ENCODE measurements around the gene C4orf54. TPM values are rescaled to one million over a fixed set of nuclear protein-coding genes. Genes with fewer than 3 reads are reported as not detected.

Gene C4orf54
- total and polyA plus RNA-seq, 10 of the 15 experiments (the other 5 are each of a cell fraction or from before 2014, with no cell fraction given) = 0.01 TPM; not detected in 9

DNA sequence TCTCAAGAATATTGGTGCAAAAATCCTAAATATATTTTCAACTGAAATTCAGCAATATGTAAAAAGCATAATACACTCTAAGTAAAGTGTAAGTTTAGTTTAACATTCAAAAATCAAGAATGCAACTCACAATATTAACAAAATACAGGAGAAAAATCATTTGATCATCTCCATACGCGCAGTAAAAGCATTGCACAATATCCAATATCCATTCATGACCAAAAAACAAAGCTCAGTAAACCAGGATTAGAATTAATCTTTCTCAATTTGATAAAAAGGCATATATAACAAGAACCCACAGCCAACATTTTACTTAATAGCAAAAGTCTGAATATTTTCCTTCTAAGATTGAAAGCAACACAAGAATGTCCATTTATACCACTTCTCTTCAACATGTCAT, 48.3 kb upstream of the C4orf54 start (continued):
- TF ChIP-seq SRF (IDR thresholded peaks at IDR 0.05; ENCODE audit: low read depth in 2 of 2, low read length in 2 of 2) = no peak

DNA sequence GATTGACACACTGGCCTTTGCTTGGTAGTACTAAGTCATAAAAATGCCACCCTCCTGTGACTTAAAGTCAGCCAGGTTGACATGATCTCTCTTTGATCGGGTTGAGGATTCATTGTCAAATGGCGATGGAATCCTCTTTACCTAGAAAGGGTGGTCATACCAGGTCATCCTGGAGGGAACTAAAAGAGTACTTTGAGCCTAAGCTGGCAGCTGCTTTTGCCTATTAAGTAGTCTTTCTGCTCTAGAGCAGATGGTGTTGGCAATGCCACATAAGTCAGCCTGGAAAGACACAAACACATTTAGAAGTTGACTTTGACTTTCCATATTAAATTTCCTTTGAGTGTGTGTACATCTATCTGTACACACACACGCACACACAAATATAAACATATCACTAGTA, 39.2 kb upstream of the C4orf54 start:
- Histone ChIP-seq H3K27ac (ENCODE audit: control insufficient read depth, insufficient read depth) (no peak overlapping the region), H3K27me3 (replicated peaks in 1 of 2; ENCODE audit: control insufficient read depth in 2 of 2, insufficient read depth in 2 of 2, low read length in 1 of 2) (no peaks in the 10 kb centered on the region), H3K9ac (ENCODE audit: control insufficient read depth, insufficient read depth, low read length) (no peak overlapping the region), H2AFZ (ENCODE audit: control insufficient read depth, low read depth, low read length) (no peak overlapping the region), H3K4me3 (no peak overlapping the region), H3K36me3 (ENCODE audit: control insufficient read depth in 2 of 2, insufficient read depth in 2 of 2, low read length in 1 of 2) (no peaks in the 10 kb centered on the region), H3K4me2 (ENCODE audit: control insufficient read depth, insufficient read depth) (no peak overlapping the region), H4K20me1 (ENCODE audit: control insufficient read depth, insufficient read depth) (no peaks in the 10 kb centered on the region), H3K9me3 (replicated peaks; ENCODE audit: control insufficient read depth, insufficient read depth, low read length) (no peaks in the 10 kb centered on the region), H3K79me2 (ENCODE audit: control insufficient read depth, insufficient read depth, low read length) (no peaks in the 10 kb centered on the region), H3K4me1 (ENCODE audit: control insufficient read depth, insufficient read depth, low read length) (no peaks in the 10 kb centered on the region)
- CTCF ChIA-PET = no interaction called here
- FAIRE-seq (no peak), ATAC-seq (no peak), DNase-seq (ENCODE audit: low read depth, low spot score) (no peak)
- no TSS peak for BruUV-seq (replicated peaks)
- POLR2A ChIA-PET = no interaction called here
- 36% methylated on average over 3 of the region's 3 CpGs for WGBS (ENCODE audit: insufficient coverage, insufficient replicate concordance, low lambda C conversion rate, missing lambda C conversion rate)
- RAD21 ChIA-PET (ENCODE audit: unreplicated experiment) = no interaction called here
- intact Hi-C loops (cut with micrococcal nuclease; ENCODE audit: unreplicated experiment) = no loop called here
- no peak for TF ChIP-seq SREBF1 (IDR thresholded peaks at IDR 0.05; ENCODE audit: low read length)
- TF ChIP-seq, protein P1, sequence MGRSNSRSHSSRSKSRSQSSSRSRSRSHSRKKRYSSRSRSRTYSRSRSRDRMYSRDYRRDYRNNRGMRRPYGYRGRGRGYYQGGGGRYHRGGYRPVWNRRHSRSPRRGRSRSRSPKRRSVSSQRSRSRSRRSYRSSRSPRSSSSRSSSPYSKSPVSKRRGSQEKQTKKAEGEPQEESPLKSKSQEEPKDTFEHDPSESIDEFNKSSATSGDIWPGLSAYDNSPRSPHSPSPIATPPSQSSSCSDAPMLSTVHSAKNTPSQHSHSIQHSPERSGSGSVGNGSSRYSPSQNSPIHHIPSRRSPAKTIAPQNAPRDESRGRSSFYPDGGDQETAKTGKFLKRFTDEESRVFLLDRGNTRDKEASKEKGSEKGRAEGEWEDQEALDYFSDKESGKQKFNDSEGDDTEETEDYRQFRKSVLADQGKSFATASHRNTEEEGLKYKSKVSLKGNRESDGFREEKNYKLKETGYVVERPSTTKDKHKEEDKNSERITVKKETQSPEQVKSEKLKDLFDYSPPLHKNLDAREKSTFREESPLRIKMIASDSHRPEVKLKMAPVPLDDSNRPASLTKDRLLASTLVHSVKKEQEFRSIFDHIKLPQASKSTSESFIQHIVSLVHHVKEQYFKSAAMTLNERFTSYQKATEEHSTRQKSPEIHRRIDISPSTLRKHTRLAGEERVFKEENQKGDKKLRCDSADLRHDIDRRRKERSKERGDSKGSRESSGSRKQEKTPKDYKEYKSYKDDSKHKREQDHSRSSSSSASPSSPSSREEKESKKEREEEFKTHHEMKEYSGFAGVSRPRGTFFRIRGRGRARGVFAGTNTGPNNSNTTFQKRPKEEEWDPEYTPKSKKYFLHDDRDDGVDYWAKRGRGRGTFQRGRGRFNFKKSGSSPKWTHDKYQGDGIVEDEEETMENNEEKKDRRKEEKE (IDR thresholded peaks at IDR 0.05) = no peak
- TF ChIP-seq, protein P2, sequence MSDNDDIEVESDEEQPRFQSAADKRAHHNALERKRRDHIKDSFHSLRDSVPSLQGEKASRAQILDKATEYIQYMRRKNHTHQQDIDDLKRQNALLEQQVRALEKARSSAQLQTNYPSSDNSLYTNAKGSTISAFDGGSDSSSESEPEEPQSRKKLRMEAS (IDR thresholded peaks at IDR 0.05; ENCODE audit: low read depth, low read length) = no peak
- no peak for TF ChIP-seq REST (IDR thresholded peaks at IDR 0.05; ENCODE audit: low read depth, low read length)
- no peak for TF ChIP-seq RCOR1 (conservative IDR thresholded peaks at IDR 0.05; ENCODE audit: low read depth, low read length)
- TF ChIP-seq MYB (IDR thresholded peaks at IDR 0.05; ENCODE audit: borderline replicate concordance, low read depth, low read length) = no peak
- no peak for TF ChIP-seq FOXM1 (IDR thresholded peaks at IDR 0.05; ENCODE audit: low read depth, low read length)
- TF ChIP-seq DPF2 (IDR thresholded peaks at IDR 0.05) = no peak
- TF ChIP-seq, protein P3, sequence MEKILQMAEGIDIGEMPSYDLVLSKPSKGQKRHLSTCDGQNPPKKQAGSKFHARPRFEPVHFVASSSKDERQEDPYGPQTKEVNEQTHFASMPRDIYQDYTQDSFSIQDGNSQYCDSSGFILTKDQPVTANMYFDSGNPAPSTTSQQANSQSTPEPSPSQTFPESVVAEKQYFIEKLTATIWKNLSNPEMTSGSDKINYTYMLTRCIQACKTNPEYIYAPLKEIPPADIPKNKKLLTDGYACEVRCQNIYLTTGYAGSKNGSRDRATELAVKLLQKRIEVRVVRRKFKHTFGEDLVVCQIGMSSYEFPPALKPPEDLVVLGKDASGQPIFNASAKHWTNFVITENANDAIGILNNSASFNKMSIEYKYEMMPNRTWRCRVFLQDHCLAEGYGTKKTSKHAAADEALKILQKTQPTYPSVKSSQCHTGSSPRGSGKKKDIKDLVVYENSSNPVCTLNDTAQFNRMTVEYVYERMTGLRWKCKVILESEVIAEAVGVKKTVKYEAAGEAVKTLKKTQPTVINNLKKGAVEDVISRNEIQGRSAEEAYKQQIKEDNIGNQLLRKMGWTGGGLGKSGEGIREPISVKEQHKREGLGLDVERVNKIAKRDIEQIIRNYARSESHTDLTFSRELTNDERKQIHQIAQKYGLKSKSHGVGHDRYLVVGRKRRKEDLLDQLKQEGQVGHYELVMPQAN (conservative IDR thresholded peaks at IDR 0.05) = no peak
- no peak for TF ChIP-seq CHD4 (IDR thresholded peaks at IDR 0.05)
- TF ChIP-seq ZNF217 (IDR thresholded peaks at IDR 0.05) = no peak
- no peak for TF ChIP-seq HDAC2 (IDR thresholded peaks at IDR 0.05)
- TF ChIP-seq KAT2A (conservative IDR thresholded peaks at IDR 0.05; ENCODE audit: control insufficient read depth, low read depth, low read length) = no peak
- TF ChIP-seq LARP7 (IDR thresholded peaks at IDR 0.05) = no peak
- in situ Hi-C loops (cut with MboI) = no loop called here
- SMC1A ChIA-PET (ENCODE audit: uncharacterized antibody, unreplicated experiment) = no interaction called here
